GM18868 (cell line): ENCODE measurements around the gene NPSR1.
"Not testable (repeated sequence)": the region's sequence is repeated elsewhere in the genome, so short reads cannot be mapped to it uniquely, and the experiment has no call there.

ENCODE experiments used
- ATAC-seq: cut with Tn5 transposase; IDR thresholded peaks from one replicate; pipeline ENCODE4 v1.9.1; 2021; ENCODE audit warnings: mild to moderate bottlenecking, moderate library complexity; ENCODE audit not compliant: unreplicated experiment

The NPSR1 gene

DNA sequence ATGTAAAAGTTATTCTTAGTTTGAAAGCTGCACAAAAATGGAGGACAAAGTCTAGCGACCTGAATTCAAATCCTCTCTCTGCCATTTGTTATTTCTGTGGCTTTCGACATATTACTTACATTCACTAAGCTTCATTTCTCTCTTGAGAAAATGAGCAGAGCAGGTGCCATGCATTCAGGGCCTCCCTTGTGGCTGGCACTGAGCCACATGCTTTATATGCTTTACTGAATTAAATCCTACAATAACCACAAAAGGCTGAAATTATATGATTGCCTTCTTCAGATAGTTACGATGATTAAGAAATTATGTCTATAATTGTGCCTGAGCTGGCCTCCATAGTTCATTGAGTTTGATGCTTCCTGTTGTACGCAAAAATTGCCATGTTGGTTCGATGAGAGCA, 98.7 kb downstream of the NPSR1 start:
- no peak for ATAC-seq

- no peak for ATAC-seq
These were observed 99.6 kb downstream of the NPSR1 start for GRCh38 chr7:34757570-34758110.

DNA sequence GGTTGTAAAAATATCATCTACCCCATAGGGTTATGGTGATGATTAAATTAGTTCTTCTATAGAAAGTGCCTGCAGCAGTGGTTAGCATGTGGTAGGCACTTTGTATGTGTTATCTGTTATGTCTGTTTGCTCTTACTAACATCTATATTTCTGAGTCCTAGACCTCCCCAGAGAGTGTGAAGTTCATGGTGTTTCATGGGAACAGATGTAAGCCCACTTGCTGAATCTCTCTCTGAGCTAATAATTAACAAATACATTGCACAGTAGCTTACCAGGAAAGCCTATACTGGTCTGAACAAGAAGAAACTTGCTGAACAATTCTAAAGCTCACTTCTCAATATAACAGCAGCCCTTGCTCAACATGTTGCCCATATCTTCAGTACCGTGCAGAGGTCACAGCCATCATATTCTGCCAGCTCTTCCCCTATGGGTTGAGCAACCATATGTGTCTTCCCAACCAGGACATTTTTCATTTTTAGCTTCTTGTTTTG, 100.1 kb downstream of the NPSR1 start:
- no peak for ATAC-seq

GRCh38 chr7:34759477-34760125, 101.6 kb downstream of the NPSR1 start:
- peak; percentile 71 for ATAC-seq

DNA sequence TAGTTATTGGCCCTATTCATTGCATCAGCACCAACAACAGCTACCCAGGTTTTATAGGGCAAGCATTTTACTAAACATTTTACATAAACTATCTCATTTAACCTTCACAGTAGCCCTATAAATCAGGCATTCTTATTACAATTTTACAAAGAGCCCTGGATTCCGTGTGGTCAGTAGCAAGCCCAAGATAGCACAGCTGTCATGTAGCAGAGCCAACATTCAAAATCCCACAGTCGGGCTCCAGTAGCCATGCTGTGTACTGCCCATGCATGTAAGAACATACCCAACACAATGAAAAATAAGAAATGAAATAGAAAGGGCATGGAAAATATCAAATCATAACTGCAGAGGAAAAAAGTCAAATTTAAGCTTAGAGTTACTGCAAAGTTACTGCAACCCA, 102.3 kb downstream of the NPSR1 start:
- ATAC-seq = no peak

DNA sequence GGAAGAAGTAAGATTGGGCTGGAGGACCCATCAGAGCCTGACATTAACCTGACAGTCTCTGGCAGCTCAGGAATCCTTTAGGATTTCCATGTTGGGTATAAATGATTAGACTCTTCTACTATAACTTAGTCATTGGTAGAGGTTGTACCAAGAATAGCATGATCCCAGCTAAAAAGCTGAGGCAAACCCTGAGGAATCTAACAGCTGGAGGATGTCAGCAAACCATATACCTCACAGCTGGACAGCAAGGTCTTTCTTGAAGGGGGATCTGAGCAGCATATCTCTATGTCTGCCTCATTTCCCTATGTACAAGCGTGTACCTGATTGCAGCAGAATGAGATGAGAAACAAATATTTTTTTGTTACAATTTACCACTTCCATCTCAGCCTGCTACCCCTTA, 103.2 kb downstream of the NPSR1 start:
- ATAC-seq = no peak

DNA sequence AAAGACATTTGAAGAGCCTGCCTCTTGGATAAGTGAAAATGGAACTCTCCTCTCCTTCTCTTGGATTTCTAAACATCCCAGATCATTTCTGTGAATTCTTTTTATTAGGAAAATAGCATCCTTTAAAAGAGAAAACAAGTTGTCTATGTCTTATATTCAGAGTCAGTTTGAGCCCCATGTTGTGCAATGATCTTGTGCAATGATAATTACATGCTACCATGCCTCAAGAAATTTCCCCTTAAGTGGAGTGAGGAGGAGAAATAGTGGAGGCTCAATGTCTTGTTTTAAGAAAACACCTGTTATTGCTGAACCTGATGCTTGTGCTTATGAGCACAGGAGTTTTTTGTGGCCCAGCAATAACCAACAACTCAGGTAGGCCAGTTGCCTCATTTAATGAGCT, 103.6 kb downstream of the NPSR1 start:
- ATAC-seq = no peak

GRCh38 chr7:34762764-34763163, 104.7 kb downstream of the NPSR1 start:
- no peak for ATAC-seq

DNA sequence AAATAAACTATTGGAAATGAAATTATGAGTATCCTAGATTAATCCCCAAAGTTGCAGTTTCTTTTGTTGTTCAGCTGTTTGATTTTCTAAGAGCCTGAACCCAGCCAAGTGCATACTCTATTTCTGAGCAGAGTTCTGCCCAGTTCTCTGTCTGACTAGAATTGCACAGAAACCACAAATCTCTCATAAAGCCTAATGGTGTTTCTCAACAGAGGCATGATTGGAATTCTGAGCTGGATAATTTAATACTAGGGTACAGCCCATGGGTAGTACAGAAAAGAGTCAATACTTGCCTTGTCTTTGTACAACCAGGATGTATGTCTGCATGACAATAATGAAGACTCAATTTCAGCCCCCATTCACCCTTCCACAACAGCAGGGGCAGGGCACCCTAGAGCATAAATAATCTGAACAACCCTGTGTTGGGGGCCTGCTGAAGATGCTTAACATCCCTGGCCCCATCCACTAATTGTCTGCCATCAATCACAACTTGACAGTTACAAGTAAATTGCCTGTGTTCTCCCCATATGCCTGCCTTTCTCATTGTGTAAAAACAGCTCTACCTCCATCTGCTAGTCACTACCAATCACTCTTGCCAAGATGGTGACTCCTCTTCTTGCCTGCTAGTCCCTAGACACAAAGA, 114.4 kb downstream of the NPSR1 start:
- no peak for ATAC-seq

DNA sequence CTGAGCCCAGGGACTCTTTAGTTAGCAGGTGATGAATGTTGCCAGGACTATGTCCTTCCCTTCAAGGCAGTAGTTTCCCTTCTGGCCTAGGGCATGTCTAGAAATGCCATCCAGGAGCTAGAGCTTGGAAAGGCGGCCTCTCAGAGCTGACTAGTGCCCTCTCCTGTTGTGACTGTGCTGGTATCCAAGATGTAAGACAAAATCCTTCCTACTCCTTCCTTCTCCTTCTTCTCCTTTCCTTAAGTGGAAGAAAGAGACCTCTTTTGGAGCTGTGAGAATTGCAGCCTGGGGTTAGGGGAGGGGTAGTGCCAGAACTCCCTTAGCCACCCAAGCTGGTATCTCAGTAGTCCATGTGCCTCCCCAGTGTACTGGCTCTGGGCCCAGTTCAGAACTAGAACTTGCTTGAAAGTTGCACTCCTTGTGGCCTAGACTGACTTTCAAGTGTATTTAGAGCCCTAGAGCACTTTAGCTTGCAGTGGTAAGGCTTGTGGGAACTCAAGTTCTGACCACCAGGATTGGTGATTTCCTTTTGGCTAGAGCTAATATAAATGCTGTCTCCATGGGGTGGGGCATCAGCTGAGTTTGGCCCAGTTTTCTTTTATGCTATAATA, 118.8 kb downstream of the NPSR1 start:
- ATAC-seq = no peak

GRCh38 chr7:34780546-34780945, 122.5 kb downstream of the NPSR1 start:
- ATAC-seq = no peak

DNA sequence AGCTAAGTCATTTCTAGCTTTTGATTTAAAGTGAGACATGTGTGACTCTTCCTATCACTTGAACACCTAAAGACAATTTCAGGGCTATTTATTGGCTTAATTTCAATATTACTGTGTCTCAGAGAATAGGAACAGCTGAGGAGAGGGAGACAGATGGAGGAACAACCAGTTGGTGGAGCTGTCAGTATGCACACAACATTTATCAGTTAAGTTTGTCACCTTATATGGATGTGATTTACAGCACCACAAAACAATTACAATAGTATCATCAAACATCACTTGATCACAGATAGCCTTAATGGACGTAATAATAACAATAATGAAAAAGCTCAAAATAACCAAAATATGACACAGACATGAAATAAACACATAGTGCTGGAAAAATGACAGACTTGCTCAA, 129.6 kb downstream of the NPSR1 start:
- no peak for ATAC-seq

DNA sequence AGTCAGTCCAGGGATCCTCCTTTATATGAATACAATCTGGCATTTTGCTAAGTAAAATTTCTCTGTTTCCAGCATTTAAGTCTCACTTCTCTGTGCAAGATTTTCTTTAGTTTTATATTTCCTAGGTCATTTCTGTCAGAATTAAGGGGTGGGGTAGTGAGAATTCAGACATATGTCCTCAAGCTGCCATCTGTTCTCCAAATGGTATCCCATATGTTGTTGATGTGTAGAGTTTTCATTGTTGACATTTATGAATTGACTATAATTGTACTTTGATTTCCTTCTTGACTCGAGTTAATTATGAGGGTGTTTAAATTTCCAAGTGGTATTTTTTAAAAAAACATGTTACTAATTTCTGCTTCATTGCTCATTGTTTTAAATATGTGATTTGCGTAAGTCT, 148.8 kb downstream of the NPSR1 start:
- ATAC-seq = no peak

DNA sequence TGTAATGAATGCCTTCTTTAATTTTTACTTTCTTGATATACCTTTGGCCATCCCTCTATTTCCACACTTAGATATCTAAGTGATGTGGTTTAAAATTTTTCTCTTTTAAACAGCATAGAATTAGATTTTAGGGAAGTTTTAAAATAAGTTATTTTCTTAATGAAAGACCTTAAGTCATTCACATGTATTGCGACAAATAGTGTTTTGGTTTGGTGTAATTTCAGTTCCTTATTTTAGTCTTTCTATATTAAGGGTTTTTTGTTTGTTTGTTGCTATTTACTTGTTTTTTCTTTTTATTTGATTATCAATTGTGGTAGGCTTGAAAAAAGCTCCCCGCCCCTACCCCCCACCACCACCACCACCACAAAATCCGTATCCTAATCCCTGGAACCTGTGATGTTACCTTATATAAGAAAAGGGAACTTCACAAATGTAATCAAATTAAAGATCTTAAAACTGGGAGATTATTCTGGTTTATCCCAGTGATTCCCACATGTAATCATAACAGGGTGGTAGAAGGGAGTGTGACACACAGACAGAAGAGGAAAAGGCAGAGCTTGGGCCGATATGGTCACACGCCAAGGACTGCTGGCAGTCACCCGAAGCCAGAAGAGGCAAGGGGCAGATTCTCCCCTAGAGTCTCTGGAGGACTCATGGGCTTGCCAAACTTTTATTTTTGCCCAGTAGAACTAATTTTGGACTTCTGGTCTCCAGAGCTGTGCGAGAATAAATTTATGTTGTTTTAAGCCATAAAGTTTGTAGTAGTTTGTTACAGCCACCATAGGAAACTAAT, 149.7 kb downstream of the NPSR1 start:
- ATAC-seq = no peak

DNA sequence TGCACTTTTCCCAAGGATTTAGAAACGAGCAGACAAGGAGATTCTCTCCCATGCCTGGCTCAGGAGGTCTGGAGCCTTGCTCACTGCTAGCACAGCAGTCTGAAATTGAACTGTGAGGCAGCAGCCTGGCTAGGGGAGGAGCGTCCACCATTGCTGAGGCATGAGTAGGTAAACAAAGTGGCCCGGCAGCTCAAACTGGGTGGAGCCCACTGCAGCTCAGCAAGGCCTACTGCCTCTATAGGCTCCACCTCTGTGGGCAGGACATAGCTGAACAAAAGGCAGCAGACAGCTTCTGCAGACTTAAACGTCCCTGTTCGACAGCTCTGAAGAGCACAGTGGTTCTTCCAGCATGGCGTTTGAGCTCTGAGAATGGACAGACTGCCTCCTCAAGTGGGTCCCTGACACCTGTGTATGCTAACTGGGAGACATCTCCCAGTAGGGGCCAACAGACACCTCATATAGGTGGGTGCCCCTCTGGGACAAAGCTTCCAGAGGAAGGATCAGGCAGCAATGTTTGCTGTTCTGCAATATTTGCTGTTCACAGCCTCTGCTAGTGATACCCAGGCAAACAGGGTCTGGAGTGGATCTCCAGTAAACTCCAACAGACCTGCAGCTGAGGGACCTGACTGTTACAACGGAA, 156.3 kb downstream of the NPSR1 start:
- ATAC-seq = not testable (repeated sequence)

DNA sequence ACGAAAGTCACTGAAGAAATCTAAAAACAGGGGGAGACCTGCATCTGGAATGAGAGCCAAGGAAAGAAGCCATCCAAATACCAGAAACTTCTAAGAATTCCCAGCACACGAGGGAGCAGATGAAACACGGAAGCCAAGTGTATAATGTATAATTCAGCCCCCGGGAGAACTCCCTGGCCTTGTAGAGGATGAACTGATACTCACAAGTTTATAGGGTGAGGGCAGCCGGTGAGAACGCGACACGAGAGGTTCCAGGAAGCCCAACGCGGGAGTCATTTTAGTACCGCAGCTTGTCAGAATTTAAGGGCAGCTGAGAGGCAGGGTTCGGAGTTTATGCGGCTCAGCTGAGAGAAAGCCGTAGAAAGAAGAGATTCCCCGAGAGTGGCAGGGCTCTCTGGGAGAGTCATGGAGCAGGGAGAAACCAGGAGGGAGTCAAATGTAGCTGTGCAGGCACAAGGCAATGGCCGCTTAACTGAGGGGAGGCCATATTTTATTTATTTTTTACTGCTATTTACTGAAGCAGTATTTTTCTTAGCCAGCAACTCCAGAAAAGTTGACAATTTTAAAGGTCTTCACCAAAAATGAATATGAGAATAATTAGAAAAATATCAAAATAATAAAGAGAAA, 164.0 kb downstream of the NPSR1 start:
- ATAC-seq = no peak

- ATAC-seq = peak; percentile 93
These were observed 165.7 kb downstream of the NPSR1 start for GRCh38 chr7:34823650-34824258.

GRCh38 chr7:34825221-34825620, 167.2 kb downstream of the NPSR1 start:
- no peak for ATAC-seq

DNA sequence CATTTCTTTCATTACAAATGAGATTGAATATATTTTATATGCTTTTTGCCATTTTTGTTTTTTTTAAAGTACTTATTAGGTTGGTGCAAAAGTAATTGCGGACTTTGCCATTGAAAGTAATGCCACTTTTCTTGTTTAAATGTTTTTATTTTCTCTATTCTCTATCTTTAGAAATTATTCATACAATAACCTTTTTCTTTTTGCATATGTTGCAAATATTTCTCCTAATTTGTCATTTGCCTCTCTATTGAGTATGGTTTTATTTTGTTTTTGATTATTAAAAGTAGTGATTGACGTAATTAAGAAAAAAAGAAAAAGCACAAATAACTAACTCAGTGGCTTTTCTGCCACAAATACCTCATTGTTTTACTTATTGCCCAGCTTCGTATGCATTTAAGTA, 172.4 kb downstream of the NPSR1 start:
- ATAC-seq = no peak

DNA sequence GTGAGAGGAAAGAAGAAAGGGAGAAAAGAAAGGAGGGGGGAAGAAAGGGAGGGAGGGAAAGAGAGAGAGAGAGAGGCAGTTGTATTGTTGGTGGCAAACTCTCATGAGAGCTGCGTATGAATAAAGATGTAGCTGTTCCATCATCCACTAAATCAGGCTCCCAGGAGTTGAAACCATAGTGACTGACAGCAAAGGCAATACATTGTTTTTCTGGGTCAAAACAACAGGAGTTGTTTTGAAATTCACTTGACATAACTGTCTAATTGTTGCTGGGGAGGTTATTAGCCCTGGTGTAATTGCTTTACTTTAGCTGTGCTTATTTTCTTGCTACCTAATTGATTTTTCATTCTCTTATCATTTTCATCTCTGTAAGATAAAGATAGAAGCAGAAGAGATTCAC, 173.4 kb downstream of the NPSR1 start:
- ATAC-seq = no peak
